Tibial nerve (tissue), 3 donors: ENCODE measurements around the gene BCAS3.

ENCODE experiments used
- CTCF ChIP-seq, 5 experiments: fragments of 200-600 bp in 3 of 5; fragments of 450-650 bp in 2 of 5; sonication (generic) in 3 of 5; IDR thresholded peaks; one replicate each; pipeline ENCODE4 v1.5.1; 2016 to 2019; ENCODE audit warnings: antibody characterized with exemption in 5 of 5, mild to moderate bottlenecking in 3 of 5, moderate library complexity in 2 of 5
- POLR2A ChIP-seq, 2 donors: fragments of 450-650 bp; IDR thresholded peaks; one replicate each; pipeline ENCODE4 v1.6.1; 2017; ENCODE audit warnings: antibody characterized with exemption in 2 of 2, mild to moderate bottlenecking in 2 of 2, moderate library complexity in 2 of 2

DNA sequence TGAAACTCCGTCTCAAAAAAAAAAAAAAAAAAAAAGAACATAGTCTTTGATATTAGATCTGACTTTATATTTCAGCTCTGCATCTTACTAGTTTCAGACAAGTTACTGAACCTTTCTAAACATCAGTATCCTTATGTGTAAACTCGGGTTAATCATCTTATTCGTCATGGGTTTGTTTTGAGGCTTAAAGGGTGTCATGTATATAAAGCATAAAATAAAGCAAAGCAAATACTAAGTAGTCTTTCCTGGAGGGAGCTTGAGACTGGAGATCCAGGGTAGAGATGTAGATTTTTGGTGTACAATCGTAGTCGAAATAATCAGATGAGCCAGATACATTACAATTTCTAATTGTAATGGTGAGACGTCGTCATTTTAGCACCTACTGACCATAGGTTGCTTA is 7.8 kb downstream of the BCAS3 start:
- TF ChIP-seq CTCF (IDR thresholded peaks at IDR 0.05) (no peak), POLR2A (IDR thresholded peaks at IDR 0.05) (no peak)
